A673 (cell line): ENCODE results near the gene PRR7. TPM values are rescaled to one million over a fixed set of nuclear protein-coding genes. Genes with fewer than 3 reads are reported as not detected.

Experiments
- BruUV-seq: library from RNA; stranded (reverse); fragments of 400-500 nt; replicated peaks from 2 replicates; lab custom pipeline; 2021; lab: Mats Ljungman, UMichigan
- CTCF ChIA-PET: fragments of 300-600 bp; sonication (Branson Sonifier 250); formaldehyde crosslinking; loops from one replicate; lab custom pipeline; 2022; ENCODE audit warnings: antibody characterized with exemption; lab: Charles Lee
- POLR2A ChIA-PET: fragments of 300-600 bp; sonication (Branson Sonifier 250); formaldehyde crosslinking; loops from one replicate; lab custom pipeline; 2022; ENCODE audit warnings: antibody characterized with exemption; ENCODE audit not compliant: low non-redundant PET; lab: Charles Lee
- DNase-seq: peaks from one replicate; pipeline ENCODE4 v3.0.0-alpha.2; 2015; ENCODE audit warnings: low spot score
- H3K27ac ChIP-seq: fragments of 200-600 bp; sonication (generic); 2 replicates; pipeline ENCODE4 v1.5.1; 2016; ENCODE audit warnings: mixed run types, low read depth, mild to moderate bottlenecking, mixed read lengths, antibody characterized with exemption, low read length; ENCODE audit not compliant: poor library complexity, severe bottlenecking
- H3K27me3 ChIP-seq: fragments of 200-600 bp; sonication (generic); replicated peaks from 2 replicates; pipeline ENCODE4 v1.6.1; 2017; ENCODE audit warnings: mixed run types, low read depth, mild to moderate bottlenecking, mixed read lengths, antibody characterized with exemption, low read length; ENCODE audit not compliant: insufficient read depth, poor library complexity
- H3K36me3 ChIP-seq: fragments of 200-600 bp; sonication (generic); 2 replicates; pipeline ENCODE4 v1.6.1; 2016; ENCODE audit warnings: mixed run types, mild to moderate bottlenecking, mixed read lengths, antibody characterized with exemption, low read length; ENCODE audit not compliant: insufficient read depth, poor library complexity, severe bottlenecking
- H3K4me1 ChIP-seq: fragments of 200-600 bp; sonication (generic); 2 replicates; pipeline ENCODE4 v1.6.1; 2017; ENCODE audit warnings: mixed run types, mild to moderate bottlenecking, mixed read lengths, antibody characterized with exemption, low read length; ENCODE audit not compliant: insufficient read depth, poor library complexity, severe bottlenecking
- H3K4me3 ChIP-seq: fragments of 200-600 bp; sonication (generic); 2 replicates; pipeline ENCODE4 v1.5.1; 2016; ENCODE audit warnings: low read depth, mixed run types, mild to moderate bottlenecking, mixed read lengths, low read length; ENCODE audit not compliant: poor library complexity, severe bottlenecking
- H3K9me3 ChIP-seq: fragments of 200-600 bp; sonication (generic); 2 replicates; pipeline ENCODE4 v1.6.1; 2016; ENCODE audit warnings: mixed run types, low read depth, mild to moderate bottlenecking, mixed read lengths, antibody characterized with exemption, low read length; ENCODE audit not compliant: poor library complexity, severe bottlenecking
- EZH2 ChIP-seq: fragments of 200-600 bp; sonication (generic); IDR thresholded peaks from 2 replicates; pipeline ENCODE4 v1.6.1; 2017; ENCODE audit warnings: borderline replicate concordance, low read depth, mild to moderate bottlenecking, mixed read lengths, antibody characterized with exemption, low read length; ENCODE audit not compliant: poor library complexity, severe bottlenecking
- intact Hi-C: fragments of 100-400 bp; cut with micrococcal nuclease; formaldehyde crosslinking; loops from one replicate; pipeline ENCODE4 v1.10.0; 2022; ENCODE audit not compliant: unreplicated experiment
- total RNA-seq: library from RNA; stranded (reverse); gene quantifications from 2 replicates; pipeline ENCODE4 v1.2.3, GENCODE V29; 2021
- TF ChIP-seq, protein P1 (sequence below): fragments of 300-800, 200-600 bp; sonication (generic); conservative IDR thresholded peaks from 2 replicates; pipeline ENCODE4 v1.5.1; 2017; ENCODE audit warnings: low read depth, mild to moderate bottlenecking, antibody characterized with exemption, low read length, moderate library complexity, mixed read lengths

Gene PRR7
- total RNA-seq, 1 experiment from 2014 or later = 3.0 TPM

DNA sequence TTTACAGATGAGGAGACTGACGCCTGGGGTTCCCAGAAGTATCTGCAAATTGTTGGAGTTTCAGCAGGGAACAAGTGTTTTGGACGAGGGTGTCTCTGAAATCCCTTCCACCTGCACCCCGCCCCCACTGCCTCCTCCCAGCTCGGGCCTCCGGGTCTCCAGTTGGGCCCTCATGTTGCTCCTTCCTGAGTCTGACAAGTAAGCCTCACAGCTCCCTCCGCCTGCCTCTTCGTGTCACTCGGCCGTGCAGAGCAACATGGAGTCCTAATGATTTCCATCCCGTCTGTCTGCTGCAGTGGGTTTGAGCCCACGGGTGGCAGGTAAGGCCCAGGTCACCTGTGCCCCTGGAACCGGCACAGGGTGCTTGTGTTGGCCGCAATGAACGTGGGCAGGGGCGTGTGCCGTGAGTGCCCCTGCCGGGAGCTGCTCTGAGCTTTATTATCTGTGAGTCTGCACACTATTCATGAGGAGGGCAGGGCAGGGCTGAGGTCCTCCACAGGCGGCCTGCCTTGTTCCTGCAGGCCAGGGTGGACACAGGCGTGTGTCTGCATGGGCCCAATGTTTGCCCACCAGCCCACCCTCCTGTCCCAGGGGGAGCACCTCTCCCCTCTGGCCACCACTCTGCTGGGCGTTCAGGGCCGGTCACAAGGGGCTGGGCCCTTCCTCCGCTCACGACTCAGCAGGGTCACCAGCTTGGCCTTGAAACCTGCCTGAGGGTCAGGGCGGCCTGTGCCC lies 56.9 kb downstream of the PRR7 start:
- H3K27me3 ChIP-seq = no peaks in the 10 kb centered on the region
- H3K9me3 ChIP-seq = no peaks in the 10 kb centered on the region
- no peak overlapping the region for H3K27ac ChIP-seq
- intact Hi-C loops = no loop called here
- BruUV-seq = no TSS peak
- H3K4me3 ChIP-seq = no peak overlapping the region
- H3K4me1 ChIP-seq = peaks cover under 1% of the 10 kb centered on the region
- DNase-seq = no peak
- ChIA-PET CTCF (no interaction called here), POLR2A (no interaction called here)
- TF ChIP-seq EZH2 = no peak
- TF ChIP-seq, protein P1, sequence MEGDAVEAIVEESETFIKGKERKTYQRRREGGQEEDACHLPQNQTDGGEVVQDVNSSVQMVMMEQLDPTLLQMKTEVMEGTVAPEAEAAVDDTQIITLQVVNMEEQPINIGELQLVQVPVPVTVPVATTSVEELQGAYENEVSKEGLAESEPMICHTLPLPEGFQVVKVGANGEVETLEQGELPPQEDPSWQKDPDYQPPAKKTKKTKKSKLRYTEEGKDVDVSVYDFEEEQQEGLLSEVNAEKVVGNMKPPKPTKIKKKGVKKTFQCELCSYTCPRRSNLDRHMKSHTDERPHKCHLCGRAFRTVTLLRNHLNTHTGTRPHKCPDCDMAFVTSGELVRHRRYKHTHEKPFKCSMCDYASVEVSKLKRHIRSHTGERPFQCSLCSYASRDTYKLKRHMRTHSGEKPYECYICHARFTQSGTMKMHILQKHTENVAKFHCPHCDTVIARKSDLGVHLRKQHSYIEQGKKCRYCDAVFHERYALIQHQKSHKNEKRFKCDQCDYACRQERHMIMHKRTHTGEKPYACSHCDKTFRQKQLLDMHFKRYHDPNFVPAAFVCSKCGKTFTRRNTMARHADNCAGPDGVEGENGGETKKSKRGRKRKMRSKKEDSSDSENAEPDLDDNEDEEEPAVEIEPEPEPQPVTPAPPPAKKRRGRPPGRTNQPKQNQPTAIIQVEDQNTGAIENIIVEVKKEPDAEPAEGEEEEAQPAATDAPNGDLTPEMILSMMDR = no peak
- H3K36me3 ChIP-seq = no peaks in the 10 kb centered on the region

DNA sequence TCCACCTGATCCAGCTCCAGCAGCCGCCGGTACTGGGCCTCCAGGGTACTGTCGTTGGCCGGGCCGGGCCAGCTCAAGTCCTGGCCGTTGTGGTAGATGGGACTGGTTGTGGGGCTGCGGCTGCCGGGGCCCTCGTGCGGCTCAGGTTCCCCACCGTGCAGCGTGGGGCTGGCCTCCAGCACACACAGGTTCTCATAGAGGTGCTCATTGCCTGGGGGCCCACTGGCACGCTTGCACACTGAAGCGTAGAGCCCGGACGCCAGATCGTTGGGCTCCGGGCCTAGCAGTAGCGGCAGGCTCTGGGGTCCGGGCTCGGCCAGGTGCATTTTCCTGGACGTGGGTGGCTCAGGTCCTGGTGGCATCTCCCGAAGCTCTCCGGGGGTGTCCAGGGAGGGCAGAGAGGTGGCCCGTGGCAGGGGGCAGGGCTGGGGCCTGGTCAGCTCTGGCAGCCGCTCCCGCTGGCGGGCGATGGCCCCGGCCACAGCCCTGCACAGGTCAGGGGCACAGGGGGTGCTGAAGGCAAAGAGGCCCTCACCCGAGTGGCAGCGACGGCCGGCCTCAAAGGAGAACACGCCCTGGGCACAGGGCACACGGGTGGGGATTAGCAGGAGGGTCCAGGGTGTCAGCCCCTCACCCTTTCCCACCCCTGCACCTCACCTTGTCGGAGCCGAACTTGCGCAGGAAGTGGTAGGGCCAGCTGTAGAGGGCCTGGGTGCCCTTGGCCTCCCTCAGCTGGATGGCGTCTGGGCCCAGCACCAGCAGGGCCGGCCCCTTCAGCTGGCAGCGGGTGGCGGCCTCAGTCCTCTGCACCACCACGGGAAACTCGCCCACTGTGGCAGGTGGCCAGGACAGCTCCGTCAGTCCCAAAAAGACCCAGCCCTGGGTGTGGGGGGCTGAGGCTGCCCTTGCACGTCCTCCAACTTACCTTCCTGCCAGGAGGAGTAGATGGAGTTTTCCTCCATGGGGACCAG lies 57.8 kb downstream of the PRR7 start:
- TF ChIP-seq, protein P1 = no peak
- no peak for TF ChIP-seq EZH2
- H3K9me3 ChIP-seq = no peaks in the 10 kb centered on the region
- H3K27me3 ChIP-seq = no peaks in the 10 kb centered on the region
- no peak for DNase-seq
- POLR2A ChIA-PET = no interaction called here
- H3K4me3 ChIP-seq = no peak overlapping the region
- no peaks in the 10 kb centered on the region for H3K36me3 ChIP-seq
- intact Hi-C loops = no loop called here
- H3K27ac ChIP-seq = no peak overlapping the region
- H3K4me1 ChIP-seq = no peaks in the 10 kb centered on the region
- BruUV-seq = no TSS peak
- CTCF ChIA-PET = no interaction called here

DNA sequence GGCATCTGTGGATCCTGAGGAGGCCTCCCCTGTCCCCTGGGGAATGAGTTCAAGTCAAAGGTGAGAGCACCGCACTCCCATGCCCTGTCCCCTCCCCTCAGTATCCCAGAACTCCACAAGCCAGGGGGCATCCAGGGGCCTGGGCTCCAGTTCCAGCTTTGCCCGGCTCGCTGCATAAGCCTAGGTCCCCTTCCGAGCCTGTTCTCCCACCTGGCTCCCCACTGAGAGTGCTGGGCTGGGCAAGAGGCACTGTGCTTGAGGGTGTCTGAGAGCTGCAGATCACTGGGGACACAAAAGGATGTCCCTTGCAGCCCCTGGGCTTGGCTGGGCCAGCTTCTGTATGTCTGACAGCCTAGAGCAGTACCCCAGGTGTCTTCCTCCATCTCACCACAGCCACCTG lies 58.5 kb downstream of the PRR7 start:
- no peaks in the 10 kb centered on the region for H3K36me3 ChIP-seq
- H3K4me3 ChIP-seq = no peak overlapping the region
- no peaks in the 10 kb centered on the region for H3K4me1 ChIP-seq
- intact Hi-C loops = no loop called here
- TF ChIP-seq, protein P1 = no peak
- no peak for TF ChIP-seq EZH2
- no peaks in the 10 kb centered on the region for H3K9me3 ChIP-seq
- POLR2A ChIA-PET = no interaction called here
- BruUV-seq = no TSS peak
- no peak overlapping the region for H3K27ac ChIP-seq
- H3K27me3 ChIP-seq = no peaks in the 10 kb centered on the region
- DNase-seq = no peak
- CTCF ChIA-PET = no interaction called here

Other genes with a start within 250 kb of the PRR7 start
- gene RAB24, start 143.1 kb upstream of the PRR7 start, total RNA-seq = 16.0 and 19.2 TPM in 2 replicates
- gene PRELID1, start 143.0 kb upstream of the PRR7 start, total RNA-seq = 169 and 194 TPM in 2 replicates
- gene MXD3, start 134.9 kb upstream of the PRR7 start, total RNA-seq = 15.1 and 19.4 TPM in 2 replicates
- gene LMAN2, start 95.1 kb upstream of the PRR7 start, total RNA-seq = 97.7 and 98.4 TPM in 2 replicates
- gene RGS14, start 88.9 kb upstream of the PRR7 start, total RNA-seq = 3.1 and 6.5 TPM in 2 replicates
- gene SLC34A1, start 62.4 kb upstream of the PRR7 start, total RNA-seq = not detected in 2 replicates
- gene PFN3, start 46.2 kb upstream of the PRR7 start, total RNA-seq = not detected in 2 replicates
- 0.81 TPM in 1 of 2 replicates, not detected in the other for gene F12, start 37.2 kb upstream of the PRR7 start, total RNA-seq
- gene GRK6, start 20.1 kb upstream of the PRR7 start, total RNA-seq = 32.1 and 38.1 TPM in 2 replicates
- gene DBN1, start 26.8 kb downstream of the PRR7 start, total RNA-seq = 271 and 286 TPM in 2 replicates
- 116 and 132 TPM in 2 replicates for gene PDLIM7, start 50.8 kb downstream of the PRR7 start, total RNA-seq
- gene DOK3, start 63.0 kb downstream of the PRR7 start, total RNA-seq = 13.1 and 15.0 TPM in 2 replicates
- gene DDX41, start 70.1 kb downstream of the PRR7 start, total RNA-seq = 82.3 and 87.7 TPM in 2 replicates
- gene FAM193B, start 107.7 kb downstream of the PRR7 start, total RNA-seq = 43.8 and 53.5 TPM in 2 replicates
- 88.6 and 90.1 TPM in 2 replicates for gene TMED9, start 145.4 kb downstream of the PRR7 start, total RNA-seq
- gene B4GALT7, start 153.3 kb downstream of the PRR7 start, total RNA-seq = 15.0 and 17.3 TPM in 2 replicates